Tibial nerve (tissue), 4 donors: ENCODE data around the gene CYGB.

Experiments used
- CTCF ChIP-seq, 5 experiments: fragments of 200-600 bp in 3 of 5; fragments of 450-650 bp in 2 of 5; sonication (generic) in 3 of 5; IDR thresholded peaks; one replicate each; pipeline ENCODE4 v1.5.1; 2016 to 2019; ENCODE audit warnings: antibody characterized with exemption in 5 of 5, mild to moderate bottlenecking in 3 of 5, moderate library complexity in 2 of 5
- EP300 ChIP-seq, 2 donors: sonication (generic); formaldehyde crosslinking; IDR thresholded peaks; one replicate each; pipeline ENCODE4 v1.6.1; 2017; ENCODE audit warnings: antibody characterized with exemption in 2 of 2, mild to moderate bottlenecking in 1 of 2
- POLR2A ChIP-seq, 2 donors: fragments of 450-650 bp; IDR thresholded peaks; one replicate each; pipeline ENCODE4 v1.6.1; 2017; ENCODE audit warnings: antibody characterized with exemption in 2 of 2, mild to moderate bottlenecking in 2 of 2, moderate library complexity in 2 of 2

- TF ChIP-seq CTCF (IDR thresholded peaks at IDR 0.05) (peak in 2 of 5 experiments; percentile 72 to 77), EP300 (IDR thresholded peaks at IDR 0.05) (peak; percentile 82 to 87), POLR2A (IDR thresholded peaks at IDR 0.05) (peak in 1 of 2 donors; percentile 31)
Measured at GRCh38 chr17:76527430-76528111, 9.9 kb downstream of the CYGB start.
